Fibroblast of skin of back (primary cell): Measurements from ENCODE around the gene GNGT2. TPM values are rescaled to one million over a fixed set of nuclear protein-coding genes. Genes with fewer than 3 reads are reported as not detected.

Experiments
- DNase-seq: peaks from one replicate; pipeline ENCODE4 v3.0.0-alpha.2; 2013
- polyA plus RNA-seq, 2 experiments: library from polyadenylated mRNA; unstranded; fragments of 120-200 nt; gene quantifications; one replicate each; pipeline ENCODE4 v1.2.1, GENCODE V29; 2013; ENCODE audit not compliant: insufficient read length in 2 of 2

GNGT2 gene
- 0.48 TPM for polyA plus RNA-seq (2013, experiment 1 of 2; ENCODE audit: insufficient read length)
- 0.34 TPM for polyA plus RNA-seq (2013, experiment 2 of 2; ENCODE audit: insufficient read length)

DNA sequence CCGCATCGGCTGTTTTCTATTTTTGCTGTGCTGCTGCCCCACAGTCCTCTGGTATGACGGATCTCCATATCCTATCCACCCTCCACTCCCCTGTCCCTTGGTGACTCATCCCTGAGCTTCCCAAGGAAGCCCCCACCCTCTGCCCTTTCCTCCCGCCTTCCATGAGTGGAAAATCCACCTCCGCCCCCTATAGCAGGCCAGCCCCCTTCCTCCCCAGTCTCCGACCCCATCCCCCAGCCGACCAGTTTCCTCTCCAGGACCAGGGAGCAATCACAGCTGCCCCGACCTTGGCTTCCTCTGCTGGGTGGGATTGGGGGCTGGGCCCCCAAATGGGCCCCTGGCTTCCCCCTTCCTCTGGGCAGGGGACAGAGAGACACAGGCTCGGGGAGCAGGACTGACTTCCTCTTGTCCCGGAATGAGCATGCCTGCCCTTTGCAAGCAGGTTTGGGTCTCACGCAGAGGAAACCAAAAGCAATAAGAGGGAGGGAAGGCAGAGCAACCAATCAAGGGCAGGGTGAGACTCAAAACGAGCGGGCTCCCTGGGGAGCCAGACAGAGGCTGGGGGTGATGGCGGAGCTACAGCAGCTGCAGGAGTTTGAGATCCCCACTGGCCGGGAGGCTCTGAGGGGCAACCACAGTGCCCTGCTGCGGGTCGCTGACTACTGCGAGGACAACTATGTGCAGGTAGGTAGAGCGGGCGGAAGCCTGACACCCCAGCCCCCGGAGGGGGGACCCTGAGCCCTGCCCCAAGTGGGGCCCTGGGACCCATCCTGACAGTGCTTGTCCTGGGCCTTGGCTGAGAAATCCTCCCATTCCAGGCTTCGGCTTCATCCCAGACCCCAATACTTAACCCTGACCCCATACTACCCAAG is at the start of gene GNGT2, which contains the start of gene ABI3:
Gene GNGT2 (minus strand): TSS at position 417 of the 872 bp plus-strand sequence. CDS start 3,152 bp downstream, outside the sequence.
Gene ABI3 (plus strand): TSS at position 550 of the 872 bp plus-strand sequence. CDS start 18 bp downstream, at position 568.
- peak; percentile 82 for DNase-seq

DNA sequence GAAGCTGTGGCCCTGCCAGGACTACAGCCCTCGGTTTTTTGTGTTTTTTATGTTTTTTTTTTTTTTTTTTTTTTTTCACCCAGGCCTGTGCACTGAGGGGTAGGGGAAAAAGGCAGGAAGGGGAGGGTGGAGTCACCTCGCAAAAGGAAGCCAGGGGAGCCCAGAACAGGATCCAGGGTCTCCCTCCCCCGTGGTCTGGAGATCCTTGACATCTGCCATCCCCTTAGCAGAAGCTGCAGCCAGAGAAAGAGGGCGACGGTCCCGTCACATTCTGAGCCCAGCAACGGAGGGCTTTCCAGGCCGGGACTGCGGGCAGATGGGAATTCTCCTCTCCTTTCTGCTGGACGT is 49.3 kb upstream of the GNGT2 start:
- DNase-seq: no peak

DNA sequence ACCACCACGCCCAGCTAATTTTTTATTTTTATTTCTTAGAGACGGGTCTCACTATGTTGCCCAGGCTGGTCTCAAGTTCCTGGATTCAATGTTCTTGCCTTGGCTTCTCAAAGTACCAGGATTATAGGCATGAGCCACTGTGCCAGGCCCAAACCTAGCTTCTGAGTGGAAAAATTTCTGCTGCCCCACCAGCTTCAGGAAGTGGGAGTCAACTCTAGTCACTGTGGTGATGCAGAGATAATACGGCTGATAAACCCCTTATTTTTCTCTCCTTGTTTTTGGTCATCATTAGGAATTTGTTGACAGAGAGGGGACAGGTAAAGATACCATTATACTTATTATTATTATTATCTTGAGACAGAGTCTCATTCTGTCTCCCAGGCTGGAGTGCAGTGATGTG is 48.0 kb upstream of the GNGT2 start:
- no peak for DNase-seq

DNA sequence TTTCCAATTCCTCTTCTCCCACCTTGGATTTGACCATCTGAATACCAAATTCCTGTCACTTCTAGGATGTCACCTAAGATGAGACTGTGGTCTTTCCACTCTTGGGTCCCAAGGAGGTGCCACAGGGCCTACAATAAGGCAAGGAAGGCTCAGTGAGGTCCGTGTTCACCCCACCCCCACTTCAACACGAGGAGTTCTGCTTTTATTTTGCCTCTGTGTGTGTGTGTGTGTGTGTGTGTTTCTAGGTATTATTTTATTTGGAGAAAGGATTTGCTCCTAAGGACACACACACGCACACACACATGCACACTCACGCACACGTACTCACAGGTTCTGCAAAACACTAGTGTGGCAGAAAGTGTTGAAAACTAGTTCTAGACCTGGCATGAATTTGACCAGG is 44.8 kb upstream of the GNGT2 start:
- no peak for DNase-seq

DNA sequence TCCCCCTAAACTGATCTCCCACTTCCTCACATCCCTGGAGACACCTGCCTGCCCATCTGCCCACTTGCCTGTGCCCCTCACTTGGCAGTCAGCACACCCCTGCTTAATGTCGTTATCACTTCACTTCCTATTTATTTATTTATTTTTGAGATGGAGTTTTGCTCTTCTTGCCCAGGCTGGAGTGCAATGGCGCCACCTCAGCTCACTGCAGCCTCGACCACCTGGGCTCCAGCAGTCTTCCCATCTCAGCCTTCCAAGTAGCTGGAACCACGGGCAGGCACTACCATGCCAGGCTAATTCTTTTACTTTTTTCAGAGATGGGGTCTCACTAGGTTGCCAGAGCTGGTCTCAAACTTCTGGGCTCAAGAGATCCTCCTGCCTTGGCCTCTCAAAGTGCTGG is 43.7 kb upstream of the GNGT2 start:
- DNase-seq: no peak

DNA sequence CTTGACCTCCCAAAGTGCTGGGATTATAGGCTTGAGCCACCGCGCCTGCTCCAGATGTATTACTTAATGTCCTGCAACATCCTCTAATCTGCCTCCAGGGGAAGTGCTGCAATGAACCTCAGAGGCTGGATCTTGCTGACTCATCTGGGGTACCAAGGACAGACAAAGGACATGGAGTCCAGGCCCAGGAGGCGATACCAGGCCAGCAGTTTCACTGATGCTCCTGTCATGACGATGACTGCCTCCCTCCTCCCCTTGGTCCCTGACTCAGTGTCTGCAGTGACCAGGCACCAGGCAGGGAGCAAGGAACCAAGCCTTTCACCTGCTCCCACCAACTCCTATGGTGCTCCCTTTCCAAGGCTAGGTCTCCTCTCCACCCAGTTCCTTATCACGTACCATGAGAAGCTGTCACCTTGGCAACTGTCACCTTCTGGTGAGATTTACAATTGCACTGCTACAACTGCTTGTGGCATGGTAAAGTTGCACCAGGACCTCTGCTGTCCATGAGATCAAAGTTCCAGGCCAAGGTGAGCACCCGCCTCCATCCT is 41.8 kb upstream of the GNGT2 start:
- DNase-seq: no peak

DNA sequence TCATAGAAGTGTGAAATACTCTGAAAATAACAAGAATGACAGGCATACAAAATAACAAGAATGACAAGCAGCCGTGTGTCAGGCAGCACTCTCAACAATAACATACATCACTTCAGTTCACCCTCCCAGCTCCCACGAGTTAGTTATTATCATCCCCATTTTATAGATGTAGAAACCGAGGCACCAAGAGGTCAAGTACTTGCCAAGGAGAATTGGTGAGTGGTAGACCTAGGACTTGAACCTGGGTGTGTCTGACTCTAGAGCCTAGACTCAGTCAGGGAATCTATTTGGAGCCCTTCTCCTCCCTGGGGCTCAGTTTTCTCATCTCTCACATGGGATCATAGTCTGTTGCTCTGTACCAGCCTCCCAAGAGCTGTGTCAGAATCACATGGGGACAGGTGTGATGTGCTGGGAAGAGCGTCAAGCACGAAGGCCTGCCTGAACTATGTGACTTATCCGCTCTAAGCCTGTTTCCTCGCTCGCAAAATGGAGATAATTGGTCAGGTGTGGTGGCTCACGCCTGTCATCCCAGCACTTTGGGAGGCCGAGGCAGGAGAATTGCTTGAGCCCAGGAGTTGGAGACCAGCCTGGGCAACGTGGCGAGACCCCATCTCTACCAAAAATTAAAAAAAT is 39.6 kb upstream of the GNGT2 start:
- DNase-seq: no peak

DNA sequence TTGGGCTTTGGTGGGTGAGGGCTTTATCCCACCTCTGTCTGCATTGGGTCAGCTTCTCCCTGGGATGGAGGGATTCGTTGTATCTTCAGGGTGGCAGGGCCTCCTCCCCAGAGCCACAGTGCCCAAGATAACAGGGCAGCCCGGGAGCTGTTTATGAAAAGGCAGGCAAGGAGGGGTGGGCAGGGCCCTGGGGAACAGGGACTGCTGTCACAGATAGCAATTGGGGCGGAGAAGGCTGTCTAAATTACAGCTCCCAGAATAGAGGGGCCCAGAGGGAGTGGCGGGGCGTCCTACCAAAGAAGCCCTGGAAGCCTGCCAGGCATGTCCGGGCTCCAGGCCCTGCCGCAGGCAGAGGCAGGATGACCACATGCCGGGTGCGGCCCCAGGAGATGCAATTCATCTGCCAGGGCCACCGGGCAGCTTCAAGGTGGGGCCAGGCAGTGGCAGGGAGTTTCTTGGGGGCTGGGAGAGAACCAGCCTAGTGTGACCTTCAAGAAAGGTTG is 39.0 kb upstream of the GNGT2 start:
- peak; percentile 21 for DNase-seq

DNA sequence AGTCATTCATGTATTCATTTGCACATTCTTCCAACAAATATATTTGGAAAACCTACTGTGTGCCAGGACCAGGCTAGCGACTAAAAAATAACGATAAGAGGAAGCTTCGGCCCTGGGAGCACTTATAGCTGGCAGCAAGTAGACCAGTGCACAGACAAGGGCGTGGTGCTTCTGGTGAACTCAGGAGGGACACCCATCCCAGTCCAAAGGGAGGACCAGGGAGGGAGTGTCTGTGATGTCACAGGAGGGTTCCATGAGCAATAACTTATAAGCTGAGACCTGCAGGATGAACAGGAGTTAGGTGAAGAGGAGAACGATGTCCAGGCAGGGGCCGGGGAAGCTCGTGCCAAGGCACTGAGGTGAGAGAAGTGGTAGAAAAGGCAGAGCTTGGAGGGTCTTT is 37.6 kb upstream of the GNGT2 start:
- no peak for DNase-seq

DNA sequence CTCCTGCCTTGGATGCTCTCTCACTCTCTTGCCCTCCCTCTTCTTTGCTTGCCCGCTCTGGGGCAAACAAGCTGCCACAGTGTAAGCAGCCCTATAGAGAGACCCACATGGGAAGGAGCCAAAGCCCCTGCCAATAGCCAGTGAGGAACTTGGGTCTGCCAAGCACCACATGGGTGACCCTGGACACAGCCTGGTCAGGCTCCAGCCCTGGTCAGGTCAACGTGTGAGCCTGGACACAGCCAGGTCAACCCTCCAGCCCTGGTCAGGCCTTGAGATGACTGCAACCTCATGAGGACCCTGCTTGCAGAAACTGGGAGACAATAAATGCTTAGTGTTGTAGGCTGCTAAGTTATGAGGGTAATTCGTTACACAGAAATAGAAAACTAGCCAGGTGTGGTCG is 34.5 kb upstream of the GNGT2 start:
- DNase-seq: no peak

DNA sequence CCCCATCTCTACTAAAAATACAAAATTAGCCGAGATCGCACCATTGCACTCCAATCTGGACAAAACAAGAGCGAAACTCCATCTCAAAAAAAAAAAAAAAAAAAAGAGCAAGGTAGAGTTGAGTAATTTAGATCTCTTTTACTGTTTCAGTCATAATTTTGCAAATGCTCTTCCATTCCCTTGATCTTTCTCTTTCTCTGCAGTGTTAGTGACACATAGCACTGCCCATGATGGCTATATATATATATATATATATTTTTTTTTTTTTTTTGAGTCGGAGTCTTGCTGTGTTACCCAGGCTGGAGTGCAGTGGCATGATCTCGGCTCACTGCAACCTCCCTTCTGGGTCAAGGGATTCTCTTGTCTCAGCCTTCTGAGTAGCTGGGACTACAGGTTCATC is 32.4 kb upstream of the GNGT2 start:
- DNase-seq: no peak

DNA sequence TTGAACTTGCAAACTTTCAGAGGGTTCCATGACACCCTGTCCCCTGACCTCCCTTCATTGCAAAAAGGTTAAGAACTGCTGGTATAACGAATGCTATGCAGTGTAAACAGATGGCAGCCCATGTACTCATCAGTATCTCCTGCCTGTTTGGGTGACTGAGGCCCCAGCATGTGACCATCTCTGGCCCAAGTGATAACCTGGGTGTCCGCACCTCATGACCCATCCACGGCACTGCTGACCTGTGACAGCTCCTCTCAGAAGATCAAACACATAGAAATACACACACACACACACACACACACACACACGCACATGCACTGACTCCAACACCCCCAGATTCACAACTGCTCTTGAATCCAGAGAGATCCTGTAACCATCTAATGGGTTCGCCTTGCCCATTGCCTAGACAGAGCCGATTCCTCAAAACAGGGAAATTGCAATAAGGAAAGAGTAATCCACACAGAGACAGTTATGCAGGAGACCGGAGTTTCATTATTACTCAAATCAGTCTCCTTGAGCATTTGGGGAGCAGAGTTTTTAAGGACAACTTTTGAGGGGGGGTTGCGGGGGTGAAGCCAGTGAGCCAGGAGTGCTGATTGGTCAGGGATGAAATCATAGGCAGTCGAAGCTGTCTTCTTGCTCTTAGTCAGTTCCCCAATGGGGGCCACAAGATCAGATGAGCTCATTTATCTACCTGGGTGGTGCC is 31.5 kb upstream of the GNGT2 start:
- no peak for DNase-seq

DNA sequence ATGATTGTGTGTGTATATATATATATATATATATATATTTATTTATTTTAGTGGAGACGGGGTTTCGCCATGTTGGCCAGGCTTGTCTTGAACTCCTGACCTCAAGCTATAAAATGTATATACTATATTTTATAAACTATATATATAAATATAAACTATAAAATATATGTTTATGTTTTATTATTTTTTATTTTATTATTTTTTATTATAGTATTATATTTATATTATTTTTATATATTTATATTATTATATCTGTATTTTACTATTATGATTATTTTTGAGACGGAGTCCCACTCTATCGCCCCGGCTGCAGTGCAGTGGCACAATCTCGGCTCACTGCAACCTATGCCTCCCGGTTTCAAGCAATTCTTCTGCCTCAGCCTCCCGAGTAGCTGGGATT is 30.7 kb upstream of the GNGT2 start:
- no peak for DNase-seq

DNA sequence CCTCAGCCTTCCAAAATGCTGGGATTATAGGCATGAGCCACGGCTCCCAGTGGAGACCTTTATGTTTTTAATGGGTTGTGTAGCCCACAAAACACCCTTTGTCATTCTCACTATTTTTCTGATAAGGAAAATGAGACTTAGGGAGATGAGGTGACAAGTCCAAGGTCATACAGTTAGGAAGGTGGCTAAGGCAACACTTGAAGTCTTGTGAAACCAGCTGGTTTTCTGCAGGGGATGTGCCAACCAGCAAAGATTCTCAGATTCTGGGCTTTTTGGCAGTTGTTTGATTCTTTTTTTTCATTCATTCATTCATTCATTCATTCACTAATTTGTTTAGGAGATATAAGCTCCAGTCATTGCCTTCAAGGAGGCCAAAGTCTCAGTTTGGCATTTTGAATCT is 30.2 kb upstream of the GNGT2 start:
- DNase-seq: no peak

DNA sequence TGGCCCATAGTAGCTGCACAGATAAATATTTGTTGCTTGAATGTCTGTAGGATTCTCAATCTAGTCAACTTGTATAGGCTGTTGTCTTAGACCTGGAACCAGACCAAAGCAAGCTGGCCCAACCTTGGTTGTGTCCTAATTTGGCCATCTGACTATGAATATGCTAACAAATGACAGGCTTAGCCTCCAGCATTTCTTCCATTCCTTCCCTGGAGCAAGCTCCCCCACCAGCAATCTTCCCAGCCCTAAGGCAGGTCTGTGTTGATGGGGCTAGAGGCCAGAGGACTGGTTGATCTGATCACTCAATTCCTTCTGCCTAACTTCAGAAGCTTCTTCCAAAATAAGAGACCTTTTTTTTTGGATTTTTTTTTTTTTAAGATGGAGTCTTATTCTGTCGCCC is 29.6 kb upstream of the GNGT2 start:
- DNase-seq: peak; percentile 54

DNA sequence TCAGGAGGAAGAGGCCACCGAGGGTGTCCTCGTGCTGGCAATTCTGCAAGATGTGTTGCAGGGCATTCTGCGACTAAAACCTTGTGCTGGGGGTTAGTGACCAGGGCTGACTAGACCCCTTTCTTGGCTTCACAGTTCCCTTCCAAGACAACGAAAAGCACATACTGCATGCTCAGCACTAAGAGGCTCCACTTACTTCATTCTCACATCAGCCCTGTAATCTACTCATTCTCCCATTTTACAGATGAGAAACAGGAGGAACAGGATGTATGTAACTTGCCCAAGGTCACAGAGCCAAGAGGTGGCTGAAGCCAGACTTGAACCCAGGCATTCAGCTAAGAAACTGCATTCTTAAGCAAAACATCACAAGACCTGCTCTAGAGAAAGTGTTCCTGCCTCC is 25.5 kb upstream of the GNGT2 start:
- no peak for DNase-seq

DNA sequence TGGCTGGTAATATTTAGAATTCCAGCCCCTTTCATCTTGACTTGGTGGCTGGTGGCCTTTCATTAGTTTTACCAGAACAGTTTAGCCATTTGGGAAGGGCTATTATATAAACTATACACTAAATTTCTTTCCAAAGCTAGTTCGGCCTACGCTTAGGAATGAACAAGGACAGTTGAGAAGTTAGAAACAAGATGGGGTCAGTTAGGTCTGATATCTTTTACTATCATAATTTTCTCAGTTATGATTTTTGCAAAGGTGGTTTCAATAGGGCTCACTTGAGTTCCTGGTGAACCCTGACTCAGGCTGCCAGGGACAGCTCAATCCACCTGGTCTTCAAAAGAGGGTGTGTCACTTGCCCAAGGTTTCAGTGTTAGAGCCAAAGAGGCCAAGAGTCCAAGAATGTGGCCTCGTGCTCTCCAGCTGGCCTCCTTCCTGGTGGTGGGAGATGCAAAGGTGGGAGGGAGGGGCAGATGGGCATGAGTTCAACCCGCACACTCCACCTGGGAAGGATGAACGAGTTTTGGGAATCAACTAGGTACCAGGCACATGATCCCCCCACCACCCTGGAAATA is 24.2 kb upstream of the GNGT2 start:
- no peak for DNase-seq

DNA sequence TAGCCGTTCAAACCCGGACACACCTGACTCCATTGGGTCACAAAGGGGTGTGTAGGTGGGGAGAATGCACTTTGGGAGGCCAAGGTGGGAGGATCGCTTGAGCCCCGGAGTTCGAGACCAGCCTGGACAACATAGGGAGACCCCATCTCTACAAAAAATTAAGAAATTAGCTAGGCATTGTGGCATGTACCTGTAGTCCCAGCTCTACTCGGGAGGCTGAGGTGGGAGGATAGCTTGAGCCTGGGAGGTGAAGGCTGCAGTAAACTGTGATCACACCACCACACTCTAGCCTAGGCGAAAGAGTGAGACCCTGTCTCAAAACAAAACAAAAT is 21.2 kb upstream of the GNGT2 start:
- no peak for DNase-seq

DNA sequence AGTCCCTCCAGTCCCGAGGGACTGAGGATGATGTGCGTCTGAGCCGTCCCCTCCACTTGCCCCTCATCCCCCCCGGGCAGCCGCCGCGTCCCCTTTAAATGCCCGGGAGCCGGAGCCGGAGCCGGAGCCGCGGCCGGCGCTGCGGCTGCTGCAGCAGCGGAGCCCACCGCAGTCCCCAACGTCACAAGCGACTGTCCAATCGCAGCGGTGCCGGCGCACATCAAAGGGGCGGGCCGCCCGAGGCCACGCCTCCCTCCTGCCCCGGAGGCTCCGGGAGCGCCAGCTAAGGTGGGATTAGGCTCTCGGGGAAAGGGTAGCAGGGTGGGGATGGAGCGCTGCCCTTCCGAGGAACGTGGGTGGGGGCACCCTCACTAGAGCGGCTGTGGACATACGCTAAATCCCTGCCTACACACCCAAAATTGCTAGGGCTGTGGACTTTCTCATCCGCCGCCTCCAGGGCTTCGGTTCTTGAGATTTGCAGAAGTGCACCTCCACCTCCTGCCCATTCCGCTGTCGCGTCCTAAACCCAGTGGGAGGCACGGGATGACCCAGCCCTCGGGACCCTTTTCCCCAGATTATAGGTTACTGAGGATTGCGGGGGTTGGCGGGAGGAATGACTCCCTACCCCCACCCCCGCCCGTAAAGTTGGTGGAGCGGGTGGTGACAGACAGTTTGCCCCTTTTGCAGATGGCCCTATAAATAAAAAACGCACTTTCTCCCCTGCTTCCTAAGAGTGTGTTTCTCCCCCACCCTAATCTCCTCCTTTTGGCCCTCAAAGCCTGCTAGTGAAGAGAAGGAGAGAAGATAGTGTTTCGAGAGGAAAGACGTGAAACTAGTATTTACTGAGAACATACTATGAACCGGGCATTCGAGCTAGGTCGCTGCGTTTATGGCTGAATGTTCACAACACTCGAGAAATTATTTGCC is 20.5 kb upstream of the GNGT2 start, which contains the start of gene PHOSPHO1:
Gene PHOSPHO1 (minus strand): TSS at position 152 of the 927 bp plus-strand sequence. CDS start 4,096 bp downstream, outside the sequence.
- peak; percentile 80 for DNase-seq

DNA sequence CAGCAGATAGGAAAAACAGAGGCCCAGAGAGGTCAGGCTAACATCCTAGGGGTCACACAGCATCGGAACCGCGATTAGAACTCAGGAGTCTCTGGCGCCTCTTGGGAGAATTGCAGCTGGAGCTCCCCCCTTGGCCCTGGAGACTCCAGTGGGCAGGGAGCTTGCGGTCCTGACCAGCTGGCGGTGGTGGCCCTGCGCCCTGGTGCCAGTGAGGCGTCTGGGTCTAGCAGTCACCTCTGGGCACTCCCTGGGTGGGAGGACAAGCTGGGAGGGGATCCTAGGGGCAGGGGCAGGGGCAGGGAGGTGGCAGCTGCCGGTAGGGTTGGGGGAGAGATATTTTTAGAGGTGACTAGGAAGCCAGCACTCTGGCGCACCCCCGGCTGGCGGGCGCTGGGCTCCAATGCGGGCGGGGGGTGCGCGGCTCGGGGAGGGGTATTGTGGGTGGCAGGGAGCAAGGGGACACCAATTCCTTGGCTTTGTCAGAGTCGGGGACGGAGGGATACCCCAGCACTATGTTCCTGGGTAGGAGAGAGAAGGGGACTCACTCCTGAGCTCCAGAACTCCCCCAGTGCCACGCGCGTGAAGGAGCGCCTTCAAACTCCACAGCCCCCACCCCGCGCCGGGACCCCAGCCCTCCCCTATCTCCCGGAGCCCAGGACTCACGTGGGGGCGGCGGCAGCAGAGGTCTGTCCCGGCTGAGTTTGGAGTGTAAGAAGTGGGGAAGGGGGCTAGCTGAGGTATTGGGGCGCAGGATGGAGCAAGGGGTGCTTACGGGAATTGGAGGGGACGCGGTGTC is 19.6 kb upstream of the GNGT2 start:
- no peak for DNase-seq
